Mesothelial cell of epicardium (in vitro differentiated cells): ENCODE measurements around the gene DMAC2. TPM values are rescaled to one million over a fixed set of nuclear protein-coding genes. Genes with fewer than 3 reads are reported as not detected.

Experiments used
- DNase-seq, 2 experiments: peaks; one replicate each; pipeline ENCODE4 v3.0.0; 2021; ENCODE audit warnings: low spot score in 2 of 2; ENCODE audit not compliant: unreplicated experiment in 2 of 2
- H3K27ac Mint-ChIP-seq: 2 replicates; pipeline ENCODE4 v1.8.0; 2021; ENCODE audit warnings: mixed read lengths
- H3K27me3 Mint-ChIP-seq: 2 replicates; pipeline ENCODE4 v1.8.0; 2021; ENCODE audit warnings: low read depth, mixed read lengths
- H3K36me3 Mint-ChIP-seq: 2 replicates; pipeline ENCODE4 v1.8.0; 2021; ENCODE audit warnings: mixed read lengths
- H3K4me1 Mint-ChIP-seq: 2 replicates; pipeline ENCODE4 v1.8.0; 2021; ENCODE audit warnings: mixed read lengths
- H3K4me3 Mint-ChIP-seq: 2 replicates; pipeline ENCODE4 v1.8.0; 2021; ENCODE audit warnings: mild to moderate bottlenecking, moderate library complexity, mixed read lengths
- H3K9me3 Mint-ChIP-seq: 2 replicates; pipeline ENCODE4 v1.8.0; 2021; ENCODE audit warnings: mixed read lengths
- CTCF ChIP-seq: fragments of 200-600 bp; sonication (generic); IDR thresholded peaks from one replicate; pipeline ENCODE4 v1.5.0; 2021; ENCODE audit warnings: antibody characterized with exemption; ENCODE audit not compliant: unreplicated experiment
- total RNA-seq: library from RNA; stranded (reverse); gene quantifications from 3 replicates; pipeline ENCODE4 v1.2.1, GENCODE V29; 2021

DMAC2 gene
- total RNA-seq, 1 donor from 2014 or later: 41.4 TPM

DNA sequence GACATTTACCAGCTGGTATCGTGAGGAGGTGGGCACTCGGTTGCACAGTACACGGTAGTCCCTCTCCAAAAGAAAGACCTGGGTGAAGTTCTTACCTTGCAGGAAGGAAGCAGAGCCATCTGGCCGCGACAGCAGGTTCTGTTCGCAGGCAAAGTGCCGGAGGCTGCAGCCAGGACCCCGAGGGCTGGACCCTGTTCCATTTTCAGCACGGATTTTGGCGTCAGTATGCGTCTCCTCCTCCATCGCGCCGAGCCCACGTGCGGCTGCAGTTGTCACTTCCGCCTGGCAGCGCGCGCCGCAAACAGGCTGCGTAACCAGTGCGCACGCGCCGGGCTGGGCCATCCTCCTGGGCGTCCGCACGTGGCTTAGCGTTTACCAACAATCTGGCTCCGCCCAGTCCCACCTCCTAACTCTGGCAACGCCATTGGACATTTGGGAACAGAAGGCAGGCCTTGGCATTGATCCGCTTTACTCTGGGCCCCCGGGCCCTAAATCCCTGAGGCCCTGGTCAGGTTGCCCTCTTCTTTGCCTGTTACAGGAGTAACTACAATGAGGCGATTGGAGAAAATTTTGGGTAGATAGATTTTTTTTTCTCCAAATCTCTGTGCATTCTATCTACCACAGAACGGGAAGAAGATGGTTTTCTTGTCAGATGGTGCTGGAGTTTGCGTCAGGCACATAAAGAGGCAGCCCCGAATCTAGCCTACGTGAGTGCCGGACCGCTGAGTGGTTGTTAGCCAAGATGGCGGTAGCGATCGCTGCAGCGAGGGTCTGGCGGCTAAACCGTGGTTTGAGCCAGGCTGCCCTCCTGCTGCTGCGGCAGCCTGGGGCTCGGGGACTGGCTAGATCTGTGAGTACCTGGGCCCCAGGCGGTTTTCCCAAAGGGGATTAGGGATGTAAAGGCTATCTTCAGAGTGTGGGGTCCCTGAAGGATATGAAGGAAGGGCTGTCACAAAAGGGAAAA lies 42.3 kb downstream of the DMAC2 start, which contains the start of the genes BCKDHA and EXOSC5:
Gene BCKDHA, plus strand, starts transcription at position 733 of the 964 bp plus-strand sequence. Its CDS starts 10 bp downstream, at position 743.
Gene EXOSC5, minus strand, starts transcription at position 274 of the 964 bp plus-strand sequence. Its CDS starts 31 bp downstream, at position 243.
- peaks cover 35% of the 10 kb centered on the region for H3K4me1 Mint-ChIP-seq
- peaks cover 5% of the 10 kb centered on the region for H3K36me3 Mint-ChIP-seq
- no peaks in the 10 kb centered on the region for H3K27me3 Mint-ChIP-seq
- no peaks in the 10 kb centered on the region for H3K9me3 Mint-ChIP-seq
- peak within 1 kb of the TSS; percentile 100 for H3K27ac Mint-ChIP-seq
- no peak for TF ChIP-seq CTCF
- DNase-seq: peak; percentile 98 to 99
- peak within 1 kb of the TSS; percentile 100 for H3K4me3 Mint-ChIP-seq

DNA sequence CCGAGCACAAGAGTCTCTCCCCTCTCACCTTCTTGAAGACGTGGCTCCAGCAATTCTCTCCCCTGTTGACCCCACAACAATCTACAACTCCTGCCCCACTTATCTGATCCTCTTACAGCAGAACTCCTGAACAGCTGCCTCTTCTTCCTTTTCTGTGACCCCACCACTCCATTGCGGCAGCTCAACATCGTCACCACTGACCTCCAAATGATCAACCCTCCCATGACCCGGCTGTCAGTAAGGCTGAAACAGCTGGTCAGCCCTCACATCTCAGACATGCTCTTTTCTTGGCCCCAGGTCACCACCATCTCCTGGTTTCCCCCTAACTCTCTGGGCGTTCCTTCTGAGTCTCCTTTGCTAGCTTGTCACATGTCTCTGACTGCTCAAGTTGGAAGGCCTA lies 44.4 kb downstream of the DMAC2 start:
- H3K27ac Mint-ChIP-seq: no peak overlapping the region

DNA sequence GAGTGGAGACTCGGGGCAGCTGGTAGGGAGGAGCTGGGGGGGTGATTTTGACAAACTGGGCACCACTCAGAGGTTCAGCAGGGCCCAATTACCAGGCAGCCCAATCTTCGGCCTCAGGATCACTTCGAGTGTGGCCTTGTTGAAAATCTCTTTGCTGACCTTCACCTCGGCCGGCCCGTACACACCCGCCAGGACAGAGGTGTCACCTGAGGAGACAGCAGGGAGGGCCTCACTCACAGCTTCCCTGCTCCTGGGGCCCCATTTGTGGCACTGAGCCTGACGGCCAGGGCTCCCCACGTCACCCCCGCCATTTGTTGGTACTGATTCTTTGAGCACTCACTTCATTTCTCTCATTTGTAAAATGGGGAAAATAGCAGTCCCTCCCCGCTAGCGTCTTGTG lies 46.9 kb downstream of the DMAC2 start:
- Mint-ChIP-seq H3K9me3 (no peaks in the 10 kb centered on the region), H3K27ac (no peak overlapping the region), H3K4me1 (peaks cover 18% of the 10 kb centered on the region), H3K27me3 (no peaks in the 10 kb centered on the region), H3K36me3 (peaks cover 5% of the 10 kb centered on the region), H3K4me3 (no peak overlapping the region)
- no peak for DNase-seq
- no peak for TF ChIP-seq CTCF

More for the DNA sequence above, 44.4 kb downstream of the DMAC2 start:
- no peak for DNase-seq
- Mint-ChIP-seq H3K27me3 (no peaks in the 10 kb centered on the region), H3K4me1 (peaks cover 35% of the 10 kb centered on the region), H3K4me3 (peak overlapping the region; percentile 100), H3K9me3 (no peaks in the 10 kb centered on the region), H3K36me3 (peaks cover 3% of the 10 kb centered on the region)
- no peak for TF ChIP-seq CTCF

DNA sequence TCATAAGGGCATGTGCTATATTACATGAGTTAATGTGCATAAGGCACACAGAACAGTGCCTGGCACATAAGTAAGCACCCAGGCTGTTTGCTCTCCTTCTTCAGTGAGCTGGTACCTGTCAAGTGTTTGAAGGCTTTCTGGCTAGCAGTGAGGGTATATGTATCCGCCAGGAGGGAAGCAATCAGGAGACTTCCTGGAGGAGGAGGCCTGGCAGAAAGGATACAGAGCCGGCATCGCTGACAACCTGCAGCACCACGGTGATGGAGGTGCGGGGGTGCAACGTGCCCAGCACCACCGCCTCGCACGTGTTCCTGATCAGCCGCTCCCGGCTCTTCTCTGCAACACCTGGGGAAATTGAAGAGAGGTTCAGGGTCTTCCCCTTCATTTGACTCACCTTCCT lies 48.1 kb downstream of the DMAC2 start:
- Mint-ChIP-seq H3K4me3 (no peak overlapping the region), H3K27ac (no peak overlapping the region), H3K27me3 (no peaks in the 10 kb centered on the region)

GRCh38 chr19:41386442-41386841 lies 53.3 kb downstream of the DMAC2 start:
- TF ChIP-seq CTCF: no peak
- Mint-ChIP-seq H3K27ac (no peak overlapping the region), H3K4me1 (no peaks in the 10 kb centered on the region), H3K27me3 (no peaks in the 10 kb centered on the region), H3K36me3 (peaks cover 17% of the 10 kb centered on the region), H3K9me3 (no peaks in the 10 kb centered on the region), H3K4me3 (no peak overlapping the region)
- DNase-seq: no peak

More for the DNA sequence above, 48.1 kb downstream of the DMAC2 start:
- no peak for DNase-seq
- Mint-ChIP-seq H3K4me1 (peaks cover 12% of the 10 kb centered on the region), H3K9me3 (no peaks in the 10 kb centered on the region), H3K36me3 (peaks cover 5% of the 10 kb centered on the region)
- TF ChIP-seq CTCF: no peak
